Heart right ventricle (tissue), 16 donors: ENCODE measurements around the gene OLA1. TPM values are rescaled to one million over a fixed set of nuclear protein-coding genes. Genes with fewer than 3 reads are reported as not detected.

Experiments used
- ATAC-seq, 8 donors: fragments of 200-7000 bp; cut with Tn5 transposase; one replicate each; pipeline ENCODE4 v1.9.1; 2020; ENCODE audit warnings: mild to moderate bottlenecking in 8 of 8, moderate library complexity in 8 of 8, moderate number of reproducible peaks in 1 of 8
- DNase-seq, 2 donors: peaks; one replicate each; pipeline ENCODE4 v3.0.0-alpha.2; 2020
- H3K27ac ChIP-seq, 10 donors: fragments of 200-600 bp; sonication (generic) in 2 of 10; one replicate each; pipeline versions ENCODE4 v1.5.0 to v1.8.0; 2020 to 2022; ENCODE audit warnings: mild to moderate bottlenecking in 3 of 10
- H3K27me3 ChIP-seq, 7 donors: fragments of 200-600 bp; one replicate each; pipeline ENCODE4 v1.8.0; 2021 to 2022; ENCODE audit warnings: mild to moderate bottlenecking in 2 of 7
- H3K36me3 ChIP-seq, 9 donors: fragments of 200-600 bp; sonication (generic) in 1 of 9; one replicate each; pipeline versions ENCODE4 v1.5.0 to v1.8.0; 2020 to 2022; ENCODE audit warnings: mild to moderate bottlenecking in 2 of 9
- H3K4me1 ChIP-seq, 9 donors: fragments of 200-600 bp; sonication (generic) in 1 of 9; one replicate each; pipeline versions ENCODE4 v1.5.0 to v1.8.0; 2020 to 2022; ENCODE audit warnings: mild to moderate bottlenecking in 4 of 9
- H3K4me3 ChIP-seq, 10 donors: fragments of 200-600 bp; sonication (generic) in 2 of 10; one replicate each; pipeline versions ENCODE4 v1.5.0 to v1.8.0; 2020 to 2022; ENCODE audit warnings: mild to moderate bottlenecking in 7 of 10, moderate library complexity in 2 of 10
- H3K9me3 ChIP-seq, 11 donors: fragments of 200-600 bp in 10 of 11; sonication (generic) in 2 of 11; one replicate each; pipeline versions ENCODE4 v1.5.0 to v1.8.0; 2013 to 2022; ENCODE audit warnings: mild to moderate bottlenecking in 2 of 11, control low read depth in 1 of 11, moderate library complexity in 1 of 11
- WGBS, 2 donors: extraction: QIAGEN DNeasy Blood & Tissue Kit; methylation state at CpG; one replicate each; pipeline ENCODE4 v1.1.7; 2013; ENCODE audit warnings: inconsistent platforms in 1 of 2; 5-methylcytosine and 5-hydroxymethylcytosine counted together
- intact Hi-C, 10 donors: fragments of 100-400 bp; cut with DNase I; formaldehyde crosslinking; loops; one replicate each; pipeline versions ENCODE4 v1.11.1 to v1.14.2; 2022
- polyA plus RNA-seq, 2 donors: library from polyadenylated mRNA; stranded (reverse); fragments of 200-250 nt; gene quantifications; one replicate each; pipeline ENCODE4 v1.2.3, GENCODE V29; 2013
- total RNA-seq, 10 donors: library from RNA; stranded (reverse); fragmentation: NEBNext Ultra II Directional in 3 of 10; extraction: Animal tissue kit (Norgen Biotek cat#: 25700) in 3 of 10; gene quantifications; one replicate each; pipeline versions ENCODE4 v1.2.1 to v1.2.4, GENCODE V29; 2021 to 2023
- TF ChIP-seq, protein P1 (sequence below), 9 donors: fragments of 200-600 bp; sonication (generic) in 2 of 9; IDR thresholded peaks; one replicate each; pipeline versions ENCODE4 v1.5.0 to v1.8.0; 2021 to 2022; ENCODE audit warnings: antibody characterized with exemption in 9 of 9, mild to moderate bottlenecking in 5 of 9, moderate library complexity in 1 of 9
- donor health status: Arrhythmogenic right ventricular cardiomyopathy.
- donor health status: ischemic (EF 13 %, LVEDD 7.1; RV severe dilation, severe dysfunction).
- donor health status: healthy with polysubstance abuse.
- donor health status: DM: no; HTN: yes; CAD: no.
- donor health status: DM: no; HTN: no; CAD: no.
- donor health status: ischemic (EF 25% LVEDD 6.9; RV normal size, moderate dysfunction).
- donor health status: ischemic (EF 25% LVEDD 5.7; RV mildly dilated, moderate dysfunction).
- donor health status: healthy.
- donor health status: DM: yes; HTN: yes; CAD: no.
- donor health status: Ischemic cardiomyopathy.
- donor health status: ischemic (EF 35%, LVEDD 5.7; RV mildly dilated, moderate dysfunction).
- donor health status: nonischemic (EF 11% LVEDD 7.7; RV severe dilation, severe dysfunction).
- donor health status: DM: yes; HTN: yes; CAD: no.
- donor health status: PGD.
- donor health status: ischemic (EF 29% LVEDD 5.4; RV normal size, mild dysfunction).
- donor health status: nonischemic (EF 23%, LVEDD 6.1; RV moderate dilation, normal function).

OLA1 gene
- total and polyA plus RNA-seq, 12 donors, result 23.7 to 85.2 (median 73.3) TPM

- Histone ChIP-seq H3K9me3 (no peaks in the 10 kb centered on the region), H3K36me3 (peaks cover 0 to 72% (median 10%) of the 10 kb centered on the region in 9 donors), H3K27ac (no peak overlapping the region), H3K4me3 (no peak overlapping the region), H3K4me1 (no peaks in the 10 kb centered on the region), H3K27me3 (no peaks in the 10 kb centered on the region)
- DNase-seq (no peak), ATAC-seq (no peak)
- 94 to 97% methylated on average over 7 of the region's 7 CpGs for WGBS, 2 donors
- intact Hi-C loops, result no loop called here
- TF ChIP-seq, protein P1, sequence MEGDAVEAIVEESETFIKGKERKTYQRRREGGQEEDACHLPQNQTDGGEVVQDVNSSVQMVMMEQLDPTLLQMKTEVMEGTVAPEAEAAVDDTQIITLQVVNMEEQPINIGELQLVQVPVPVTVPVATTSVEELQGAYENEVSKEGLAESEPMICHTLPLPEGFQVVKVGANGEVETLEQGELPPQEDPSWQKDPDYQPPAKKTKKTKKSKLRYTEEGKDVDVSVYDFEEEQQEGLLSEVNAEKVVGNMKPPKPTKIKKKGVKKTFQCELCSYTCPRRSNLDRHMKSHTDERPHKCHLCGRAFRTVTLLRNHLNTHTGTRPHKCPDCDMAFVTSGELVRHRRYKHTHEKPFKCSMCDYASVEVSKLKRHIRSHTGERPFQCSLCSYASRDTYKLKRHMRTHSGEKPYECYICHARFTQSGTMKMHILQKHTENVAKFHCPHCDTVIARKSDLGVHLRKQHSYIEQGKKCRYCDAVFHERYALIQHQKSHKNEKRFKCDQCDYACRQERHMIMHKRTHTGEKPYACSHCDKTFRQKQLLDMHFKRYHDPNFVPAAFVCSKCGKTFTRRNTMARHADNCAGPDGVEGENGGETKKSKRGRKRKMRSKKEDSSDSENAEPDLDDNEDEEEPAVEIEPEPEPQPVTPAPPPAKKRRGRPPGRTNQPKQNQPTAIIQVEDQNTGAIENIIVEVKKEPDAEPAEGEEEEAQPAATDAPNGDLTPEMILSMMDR (IDR thresholded peaks at IDR 0.05), result no peak
Measured at GRCh38 chr2:174224665-174225288, 23.6 kb downstream of the OLA1 start.

- intact Hi-C loops, result no loop called here
- TF ChIP-seq, protein P1 (IDR thresholded peaks at IDR 0.05), result no peak
- no peak overlapping the region for H3K4me3 ChIP-seq
- ATAC-seq (no peak), DNase-seq (no peak)
- no peaks in the 10 kb centered on the region for H3K9me3 ChIP-seq
- 95 to 96% methylated on average over 5 of the region's 5 CpGs for WGBS, 2 donors
- no peaks in the 10 kb centered on the region for H3K4me1 ChIP-seq
- H3K27me3 ChIP-seq, result no peaks in the 10 kb centered on the region
- H3K27ac ChIP-seq, result no peak overlapping the region
- H3K36me3 ChIP-seq, result peaks cover 0 to 72% (median 10%) of the 10 kb centered on the region in 9 donors
Measured at GRCh38 chr2:174224125-174224524, 24.2 kb downstream of the OLA1 start.

GRCh38 chr2:174223388-174223787 is 24.9 kb downstream of the OLA1 start:
- Histone ChIP-seq H3K4me3 (no peak overlapping the region), H3K36me3 (peaks cover 0 to 65% (median 6%) of the 10 kb centered on the region in 9 donors), H3K4me1 (no peaks in the 10 kb centered on the region), H3K9me3 (no peaks in the 10 kb centered on the region), H3K27me3 (no peaks in the 10 kb centered on the region), H3K27ac (no peak overlapping the region)
- 87 to 90% methylated on average over 3 of the region's 3 CpGs for WGBS, 2 donors
- intact Hi-C loops, result no loop called here
- TF ChIP-seq, protein P1 (IDR thresholded peaks at IDR 0.05), result no peak
- ATAC-seq (no peak), DNase-seq (no peak)

- whole genome bisulfite sequencing, 2 donors, result 95 to 99% methylated on average over 1 of the region's 1 CpG
- H3K36me3 ChIP-seq, result peaks cover 0 to 60% (median 6%) of the 10 kb centered on the region in 9 donors
- TF ChIP-seq, protein P1 (IDR thresholded peaks at IDR 0.05), result no peak
- DNase-seq, result no peak
- H3K9me3 ChIP-seq, result no peaks in the 10 kb centered on the region
- intact Hi-C loops, result no loop called here
- ATAC-seq, result no peak
- H3K4me3 ChIP-seq, result no peak overlapping the region
- H3K4me1 ChIP-seq, result no peaks in the 10 kb centered on the region
- no peaks in the 10 kb centered on the region for H3K27me3 ChIP-seq
- H3K27ac ChIP-seq, result no peak overlapping the region
Measured at GRCh38 chr2:174222154-174222553, 26.2 kb downstream of the OLA1 start.
